SK-N-SH treated with all-trans-retinoic acid at 6 μM for 48 hours (cell line): ENCODE results near the gene EPN2.
"Not testable (repeated sequence)": the region's sequence is repeated elsewhere in the genome, so short reads cannot be mapped to it uniquely, and the experiment has no call there.

Experiments
- ARNTL ChIP-seq: fragments of 450-650 bp; formaldehyde crosslinking; IDR thresholded peaks from 2 replicates; pipeline ENCODE4 v1.5.0; 2020; ENCODE audit warnings: low read depth, mild to moderate bottlenecking, moderate library complexity, borderline replicate concordance
- CSRNP3 ChIP-seq: fragments of 250-450 bp; sonication (Bioruptor Pico); IDR thresholded peaks from 2 replicates; pipeline ENCODE4 v1.5.1; 2021; ENCODE audit warnings: mild to moderate bottlenecking, moderate library complexity
- ISL1 ChIP-seq: fragments of 250-450 bp; sonication (Bioruptor Pico); IDR thresholded peaks from 2 replicates; pipeline ENCODE4 v2.1.2; 2022; ENCODE audit warnings: mild to moderate bottlenecking, moderate library complexity
- OSR1 ChIP-seq: fragments of 250-450 bp; sonication (Bioruptor Pico); IDR thresholded peaks from 2 replicates; pipeline ENCODE4 v1.8.0; 2022; ENCODE audit warnings: moderate library complexity, mild to moderate bottlenecking, inconsistent platforms
- RARB ChIP-seq: fragments of 250-450 bp; sonication (Bioruptor Pico); IDR thresholded peaks from 2 replicates; pipeline ENCODE4 v1.8.0; 2021; ENCODE audit warnings: mild to moderate bottlenecking, moderate library complexity
- TCF4 ChIP-seq: fragments of 250-450 bp; sonication (Bioruptor Pico); IDR thresholded peaks from 2 replicates; pipeline ENCODE4 v1.8.0; 2021; ENCODE audit warnings: mild to moderate bottlenecking, moderate library complexity, borderline replicate concordance
- TOX ChIP-seq: fragments of 250-450 bp; sonication (Bioruptor Pico); IDR thresholded peaks from 2 replicates; pipeline ENCODE4 v1.8.0; 2021; ENCODE audit warnings: mild to moderate bottlenecking, moderate library complexity, borderline replicate concordance
- ZFP30 ChIP-seq: fragments of 450-650 bp; formaldehyde crosslinking; IDR thresholded peaks from 2 replicates; pipeline ENCODE4 v1.5.0; 2022; ENCODE audit warnings: mild to moderate bottlenecking, moderate library complexity
- ZNF70 ChIP-seq: fragments of 450-650 bp; formaldehyde crosslinking; IDR thresholded peaks from 2 replicates; pipeline ENCODE4 v1.5.0; 2020; ENCODE audit warnings: mild to moderate bottlenecking, moderate library complexity
- TF ChIP-seq, protein P1 (sequence below): fragments of 250-450 bp; sonication (Bioruptor Pico); IDR thresholded peaks from 2 replicates; pipeline ENCODE4 v1.5.0; 2020; ENCODE audit warnings: mild to moderate bottlenecking, moderate library complexity
- TF ChIP-seq, protein P2 (sequence below): fragments of 250-450 bp; sonication (Bioruptor Pico); IDR thresholded peaks from 2 replicates; pipeline ENCODE4 v1.8.0; 2020; ENCODE audit warnings: mild to moderate bottlenecking, moderate library complexity, borderline replicate concordance
- TF ChIP-seq, protein P3 (sequence below): fragments of 250-450 bp; sonication (Bioruptor Pico); IDR thresholded peaks from 2 replicates; pipeline ENCODE4 v1.5.1; 2020; ENCODE audit warnings: low read depth, mild to moderate bottlenecking, moderate library complexity

- TF ChIP-seq RARB (CRISPR knock-in tag); ARNTL (CRISPR knock-in tag); TCF4; ZFP30 (CRISPR knock-in tag); ZNF70 (CRISPR knock-in tag); ISL1 (CRISPR knock-in tag); CSRNP3 (CRISPR knock-in tag); TOX (CRISPR knock-in tag); OSR1 (CRISPR knock-in tag): not testable (repeated sequence)
- TF ChIP-seq, protein P1, sequence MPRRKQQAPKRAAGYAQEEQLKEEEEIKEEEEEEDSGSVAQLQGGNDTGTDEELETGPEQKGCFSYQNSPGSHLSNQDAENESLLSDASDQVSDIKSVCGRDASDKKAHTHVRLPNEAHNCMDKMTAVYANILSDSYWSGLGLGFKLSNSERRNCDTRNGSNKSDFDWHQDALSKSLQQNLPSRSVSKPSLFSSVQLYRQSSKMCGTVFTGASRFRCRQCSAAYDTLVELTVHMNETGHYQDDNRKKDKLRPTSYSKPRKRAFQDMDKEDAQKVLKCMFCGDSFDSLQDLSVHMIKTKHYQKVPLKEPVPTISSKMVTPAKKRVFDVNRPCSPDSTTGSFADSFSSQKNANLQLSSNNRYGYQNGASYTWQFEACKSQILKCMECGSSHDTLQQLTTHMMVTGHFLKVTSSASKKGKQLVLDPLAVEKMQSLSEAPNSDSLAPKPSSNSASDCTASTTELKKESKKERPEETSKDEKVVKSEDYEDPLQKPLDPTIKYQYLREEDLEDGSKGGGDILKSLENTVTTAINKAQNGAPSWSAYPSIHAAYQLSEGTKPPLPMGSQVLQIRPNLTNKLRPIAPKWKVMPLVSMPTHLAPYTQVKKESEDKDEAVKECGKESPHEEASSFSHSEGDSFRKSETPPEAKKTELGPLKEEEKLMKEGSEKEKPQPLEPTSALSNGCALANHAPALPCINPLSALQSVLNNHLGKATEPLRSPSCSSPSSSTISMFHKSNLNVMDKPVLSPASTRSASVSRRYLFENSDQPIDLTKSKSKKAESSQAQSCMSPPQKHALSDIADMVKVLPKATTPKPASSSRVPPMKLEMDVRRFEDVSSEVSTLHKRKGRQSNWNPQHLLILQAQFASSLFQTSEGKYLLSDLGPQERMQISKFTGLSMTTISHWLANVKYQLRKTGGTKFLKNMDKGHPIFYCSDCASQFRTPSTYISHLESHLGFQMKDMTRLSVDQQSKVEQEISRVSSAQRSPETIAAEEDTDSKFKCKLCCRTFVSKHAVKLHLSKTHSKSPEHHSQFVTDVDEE (CRISPR knock-in tag) = not testable (repeated sequence)
- TF ChIP-seq, protein P2, sequence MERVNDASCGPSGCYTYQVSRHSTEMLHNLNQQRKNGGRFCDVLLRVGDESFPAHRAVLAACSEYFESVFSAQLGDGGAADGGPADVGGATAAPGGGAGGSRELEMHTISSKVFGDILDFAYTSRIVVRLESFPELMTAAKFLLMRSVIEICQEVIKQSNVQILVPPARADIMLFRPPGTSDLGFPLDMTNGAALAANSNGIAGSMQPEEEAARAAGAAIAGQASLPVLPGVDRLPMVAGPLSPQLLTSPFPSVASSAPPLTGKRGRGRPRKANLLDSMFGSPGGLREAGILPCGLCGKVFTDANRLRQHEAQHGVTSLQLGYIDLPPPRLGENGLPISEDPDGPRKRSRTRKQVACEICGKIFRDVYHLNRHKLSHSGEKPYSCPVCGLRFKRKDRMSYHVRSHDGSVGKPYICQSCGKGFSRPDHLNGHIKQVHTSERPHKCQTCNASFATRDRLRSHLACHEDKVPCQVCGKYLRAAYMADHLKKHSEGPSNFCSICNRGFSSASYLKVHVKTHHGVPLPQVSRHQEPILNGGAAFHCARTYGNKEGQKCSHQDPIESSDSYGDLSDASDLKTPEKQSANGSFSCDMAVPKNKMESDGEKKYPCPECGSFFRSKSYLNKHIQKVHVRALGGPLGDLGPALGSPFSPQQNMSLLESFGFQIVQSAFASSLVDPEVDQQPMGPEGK (CRISPR knock-in tag) = not testable (repeated sequence)
- TF ChIP-seq, protein P3, sequence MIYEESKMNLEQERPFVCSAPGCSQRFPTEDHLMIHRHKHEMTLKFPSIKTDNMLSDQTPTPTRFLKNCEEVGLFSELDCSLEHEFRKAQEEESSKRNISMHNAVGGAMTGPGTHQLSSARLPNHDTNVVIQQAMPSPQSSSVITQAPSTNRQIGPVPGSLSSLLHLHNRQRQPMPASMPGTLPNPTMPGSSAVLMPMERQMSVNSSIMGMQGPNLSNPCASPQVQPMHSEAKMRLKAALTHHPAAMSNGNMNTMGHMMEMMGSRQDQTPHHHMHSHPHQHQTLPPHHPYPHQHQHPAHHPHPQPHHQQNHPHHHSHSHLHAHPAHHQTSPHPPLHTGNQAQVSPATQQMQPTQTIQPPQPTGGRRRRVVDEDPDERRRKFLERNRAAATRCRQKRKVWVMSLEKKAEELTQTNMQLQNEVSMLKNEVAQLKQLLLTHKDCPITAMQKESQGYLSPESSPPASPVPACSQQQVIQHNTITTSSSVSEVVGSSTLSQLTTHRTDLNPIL (CRISPR knock-in tag) = not testable (repeated sequence)
Observed at GRCh38 chr17:19218914-19219313, 18.3 kb upstream of the EPN2 start.
